Daoy (cell line): ENCODE data around the gene PPFIBP1. TPM values are rescaled to one million over a fixed set of nuclear protein-coding genes. Genes with fewer than 3 reads are reported as not detected.
"Not testable (repeated sequence)": the region's sequence is repeated elsewhere in the genome, so short reads cannot be mapped to it uniquely, and the experiment has no call there.

ENCODE experiments used
- DNase-seq: peaks from one replicate; pipeline ENCODE4 v3.0.0-alpha.2; 2015; ENCODE audit warnings: low read depth
- total RNA-seq: library from RNA; depleted of rRNA; stranded (reverse); fragments of >200 nt; shearing (Covaris generic); gene quantifications from 2 replicates; pipeline ENCODE4 v1.2.3, GENCODE V29; 2014

The PPFIBP1 gene
- total RNA-seq, 1 experiment from 2014 or later = 77.7 TPM

GRCh38 chr12:27542628-27543027, 18.6 kb downstream of the PPFIBP1 start:
- peak; percentile 59 for DNase-seq

- DNase-seq = not testable (repeated sequence)
These were observed 20.9 kb downstream of the PPFIBP1 start for GRCh38 chr12:27544858-27545257.

- no peak for DNase-seq
These were observed 21.7 kb downstream of the PPFIBP1 start for GRCh38 chr12:27545665-27546064.

- no peak for DNase-seq
These were observed 23.6 kb downstream of the PPFIBP1 start for GRCh38 chr12:27547592-27547991.

- no peak for DNase-seq
These were observed 24.5 kb downstream of the PPFIBP1 start for GRCh38 chr12:27548301-27549199.

- DNase-seq = peak; percentile 72
These were observed 25.3 kb downstream of the PPFIBP1 start for GRCh38 chr12:27549236-27549800.

GRCh38 chr12:27549801-27550652, 26.0 kb downstream of the PPFIBP1 start:
- peak; percentile 93 for DNase-seq

- no peak for DNase-seq
These were observed 26.6 kb downstream of the PPFIBP1 start for GRCh38 chr12:27550653-27550975.

- DNase-seq = no peak
These were observed 27.3 kb downstream of the PPFIBP1 start for GRCh38 chr12:27551172-27551840.

GRCh38 chr12:27552235-27552634, 28.2 kb downstream of the PPFIBP1 start:
- DNase-seq = no peak

- DNase-seq = peak; percentile 60
These were observed 29.0 kb downstream of the PPFIBP1 start for GRCh38 chr12:27552886-27553560.

- no peak for DNase-seq
These were observed 29.9 kb downstream of the PPFIBP1 start for GRCh38 chr12:27553941-27554340.

GRCh38 chr12:27554421-27555186, 30.6 kb downstream of the PPFIBP1 start:
- DNase-seq = peak; percentile 65

- DNase-seq = no peak
These were observed 31.4 kb downstream of the PPFIBP1 start for GRCh38 chr12:27555361-27555760.

- DNase-seq = no peak
These were observed 32.1 kb downstream of the PPFIBP1 start for GRCh38 chr12:27555925-27556778.

GRCh38 chr12:27560126-27560525, 36.1 kb downstream of the PPFIBP1 start:
- DNase-seq = no peak

GRCh38 chr12:27561535-27562350, 37.7 kb downstream of the PPFIBP1 start:
- no peak for DNase-seq

GRCh38 chr12:27564612-27565213, 40.7 kb downstream of the PPFIBP1 start:
- DNase-seq = peak; percentile 48
